HL-60 (cell line): ENCODE results near the gene TTLL3.

Source experiments
- DNase-seq, 2 experiments: peaks; one replicate each; pipeline ENCODE4 v3.0.0-alpha.2; 2010 to 2020; ENCODE audit warnings: low read depth in 1 of 2, low spot score in 1 of 2
- H3K27ac ChIP-seq: fragments of 250-450 bp; sonication (Bioruptor Pico); replicated peaks from 2 replicates; pipeline ENCODE4 v1.5.1; 2020; ENCODE audit warnings: mild to moderate bottlenecking, moderate library complexity
- H3K27me3 ChIP-seq: fragments of 250-450 bp; sonication (Bioruptor Pico); 2 replicates; pipeline ENCODE4 v1.5.1; 2021; ENCODE audit warnings: mild to moderate bottlenecking, moderate library complexity; ENCODE audit not compliant: insufficient read depth, poor library complexity, severe bottlenecking
- H3K4me3 ChIP-seq: replicated peaks from 2 replicates; pipeline ENCODE4 v1.5.1; 2011; ENCODE audit warnings: mild to moderate bottlenecking, control low read depth, low read length; ENCODE audit not compliant: insufficient read depth
- GABPA ChIP-seq: IDR thresholded peaks from 2 replicates; pipeline ENCODE4 v1.6.1; 2012; ENCODE audit warnings: low read depth
- POLR2AphosphoS5 ChIP-seq: IDR thresholded peaks from 2 replicates; pipeline ENCODE4 v1.6.1; 2012; ENCODE audit warnings: low read depth
- SPI1 ChIP-seq: IDR thresholded peaks from 2 replicates; pipeline ENCODE4 v1.6.1; 2012; ENCODE audit warnings: low read depth, mild to moderate bottlenecking, borderline replicate concordance
- TF ChIP-seq, protein P1 (sequence below): IDR thresholded peaks from 2 replicates; pipeline ENCODE4 v1.6.1; 2012; ENCODE audit warnings: low read depth; ENCODE audit not compliant: insufficient replicate concordance
- TF ChIP-seq, protein P2 (sequence below): IDR thresholded peaks from one replicate; pipeline ENCODE4 v1.5.1; 2011; ENCODE audit warnings: low read length, control low read depth, inconsistent platforms; ENCODE audit not compliant: insufficient read depth

The TTLL3 gene

DNA sequence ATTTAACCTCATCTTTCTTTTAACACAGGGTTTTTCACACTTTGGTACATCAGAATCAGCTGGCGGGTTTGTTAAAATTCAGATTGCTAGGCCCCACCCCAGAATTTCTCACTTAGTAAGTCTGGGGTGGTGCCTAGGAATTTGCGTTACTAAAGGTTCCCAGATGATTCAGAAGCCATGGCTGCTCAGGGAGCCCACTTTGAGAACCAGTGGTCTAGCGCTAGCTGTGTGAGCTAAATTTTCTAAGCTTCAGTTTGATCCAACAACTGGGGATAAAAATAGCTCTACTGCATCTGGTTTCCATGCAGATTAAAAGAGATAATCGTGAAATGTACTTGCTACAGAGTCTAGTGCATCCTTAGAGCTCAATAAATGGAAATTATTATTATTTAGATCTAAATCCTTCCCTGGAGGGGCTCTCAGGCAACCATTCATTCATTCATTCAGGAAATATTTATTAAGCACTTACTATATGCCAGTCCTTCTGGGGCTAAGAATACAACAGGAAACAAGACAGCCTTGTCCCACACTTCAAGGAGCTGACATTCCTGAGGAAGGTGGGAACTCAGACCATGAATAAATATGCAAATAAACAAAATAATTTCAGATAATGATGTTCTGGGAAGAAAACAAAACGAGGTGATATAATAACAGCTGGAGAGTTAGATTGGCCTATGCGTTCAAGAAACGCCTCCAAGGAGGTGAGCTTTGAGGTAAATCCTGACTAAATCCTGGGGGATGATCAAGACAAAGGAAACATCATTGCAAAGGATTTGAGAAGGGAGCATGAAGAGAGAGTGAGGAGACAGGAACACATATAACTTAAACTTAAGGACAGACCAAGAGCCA, 73.9 kb downstream of the TTLL3 start:
- H3K27me3 ChIP-seq: no peaks in the 10 kb centered on the region
- H3K27ac ChIP-seq: no peak overlapping the region
- H3K4me3 ChIP-seq: no peak overlapping the region
- no peak for DNase-seq
- no peak for TF ChIP-seq GABPA
- no peak for TF ChIP-seq POLR2AphosphoS5
- TF ChIP-seq, protein P1, sequence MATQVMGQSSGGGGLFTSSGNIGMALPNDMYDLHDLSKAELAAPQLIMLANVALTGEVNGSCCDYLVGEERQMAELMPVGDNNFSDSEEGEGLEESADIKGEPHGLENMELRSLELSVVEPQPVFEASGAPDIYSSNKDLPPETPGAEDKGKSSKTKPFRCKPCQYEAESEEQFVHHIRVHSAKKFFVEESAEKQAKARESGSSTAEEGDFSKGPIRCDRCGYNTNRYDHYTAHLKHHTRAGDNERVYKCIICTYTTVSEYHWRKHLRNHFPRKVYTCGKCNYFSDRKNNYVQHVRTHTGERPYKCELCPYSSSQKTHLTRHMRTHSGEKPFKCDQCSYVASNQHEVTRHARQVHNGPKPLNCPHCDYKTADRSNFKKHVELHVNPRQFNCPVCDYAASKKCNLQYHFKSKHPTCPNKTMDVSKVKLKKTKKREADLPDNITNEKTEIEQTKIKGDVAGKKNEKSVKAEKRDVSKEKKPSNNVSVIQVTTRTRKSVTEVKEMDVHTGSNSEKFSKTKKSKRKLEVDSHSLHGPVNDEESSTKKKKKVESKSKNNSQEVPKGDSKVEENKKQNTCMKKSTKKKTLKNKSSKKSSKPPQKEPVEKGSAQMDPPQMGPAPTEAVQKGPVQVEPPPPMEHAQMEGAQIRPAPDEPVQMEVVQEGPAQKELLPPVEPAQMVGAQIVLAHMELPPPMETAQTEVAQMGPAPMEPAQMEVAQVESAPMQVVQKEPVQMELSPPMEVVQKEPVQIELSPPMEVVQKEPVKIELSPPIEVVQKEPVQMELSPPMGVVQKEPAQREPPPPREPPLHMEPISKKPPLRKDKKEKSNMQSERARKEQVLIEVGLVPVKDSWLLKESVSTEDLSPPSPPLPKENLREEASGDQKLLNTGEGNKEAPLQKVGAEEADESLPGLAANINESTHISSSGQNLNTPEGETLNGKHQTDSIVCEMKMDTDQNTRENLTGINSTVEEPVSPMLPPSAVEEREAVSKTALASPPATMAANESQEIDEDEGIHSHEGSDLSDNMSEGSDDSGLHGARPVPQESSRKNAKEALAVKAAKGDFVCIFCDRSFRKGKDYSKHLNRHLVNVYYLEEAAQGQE: no peak
- TF ChIP-seq, protein P2, sequence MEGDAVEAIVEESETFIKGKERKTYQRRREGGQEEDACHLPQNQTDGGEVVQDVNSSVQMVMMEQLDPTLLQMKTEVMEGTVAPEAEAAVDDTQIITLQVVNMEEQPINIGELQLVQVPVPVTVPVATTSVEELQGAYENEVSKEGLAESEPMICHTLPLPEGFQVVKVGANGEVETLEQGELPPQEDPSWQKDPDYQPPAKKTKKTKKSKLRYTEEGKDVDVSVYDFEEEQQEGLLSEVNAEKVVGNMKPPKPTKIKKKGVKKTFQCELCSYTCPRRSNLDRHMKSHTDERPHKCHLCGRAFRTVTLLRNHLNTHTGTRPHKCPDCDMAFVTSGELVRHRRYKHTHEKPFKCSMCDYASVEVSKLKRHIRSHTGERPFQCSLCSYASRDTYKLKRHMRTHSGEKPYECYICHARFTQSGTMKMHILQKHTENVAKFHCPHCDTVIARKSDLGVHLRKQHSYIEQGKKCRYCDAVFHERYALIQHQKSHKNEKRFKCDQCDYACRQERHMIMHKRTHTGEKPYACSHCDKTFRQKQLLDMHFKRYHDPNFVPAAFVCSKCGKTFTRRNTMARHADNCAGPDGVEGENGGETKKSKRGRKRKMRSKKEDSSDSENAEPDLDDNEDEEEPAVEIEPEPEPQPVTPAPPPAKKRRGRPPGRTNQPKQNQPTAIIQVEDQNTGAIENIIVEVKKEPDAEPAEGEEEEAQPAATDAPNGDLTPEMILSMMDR: no peak
- TF ChIP-seq SPI1: no peak

DNA sequence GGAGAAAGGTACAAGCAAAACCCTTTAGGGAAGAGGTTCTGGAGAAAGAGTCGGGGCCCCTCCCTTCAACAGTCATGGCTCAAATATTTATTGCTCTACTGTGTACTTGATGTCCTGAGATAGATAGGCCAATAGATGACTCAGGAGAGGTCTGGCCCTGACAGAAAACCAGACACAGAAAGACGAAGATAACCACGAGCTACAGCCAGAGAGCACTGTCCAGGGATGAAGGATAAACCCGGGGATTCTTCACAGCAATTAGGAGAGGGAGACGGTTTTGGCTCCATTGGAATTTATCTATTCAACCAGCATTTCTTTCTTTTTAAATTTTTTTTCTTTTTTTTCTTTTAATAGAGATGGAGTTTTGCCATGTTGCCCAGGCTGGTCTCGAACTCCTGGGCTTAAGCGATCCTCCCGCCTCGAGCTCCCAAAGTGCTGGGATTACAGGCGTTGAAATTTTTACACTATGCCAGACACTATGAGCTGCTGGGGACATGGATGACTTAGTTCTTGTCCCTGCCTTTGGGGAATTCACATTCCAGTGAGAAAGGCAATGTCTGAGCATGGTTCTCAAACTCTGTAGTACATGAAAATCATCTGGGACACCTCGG, 74.6 kb downstream of the TTLL3 start:
- no peak overlapping the region for H3K27ac ChIP-seq
- no peak for DNase-seq

More for the DNA sequence above, 74.6 kb downstream of the TTLL3 start:
- TF ChIP-seq GABPA (no peak), SPI1 (no peak), POLR2AphosphoS5 (no peak)
- TF ChIP-seq, protein P1: no peak
- TF ChIP-seq, protein P2: no peak
- Histone ChIP-seq H3K4me3 (no peak overlapping the region), H3K27me3 (no peaks in the 10 kb centered on the region)
